A673 (cell line): ENCODE measurements around the gene GNLY. TPM values are rescaled to one million over a fixed set of nuclear protein-coding genes. Genes with fewer than 3 reads are reported as not detected.

ENCODE experiments used
- BruUV-seq: library from RNA; stranded (reverse); fragments of 400-500 nt; replicated peaks from 2 replicates; lab custom pipeline; 2021; lab: Mats Ljungman, UMichigan
- CTCF ChIA-PET: fragments of 300-600 bp; sonication (Branson Sonifier 250); formaldehyde crosslinking; loops from one replicate; lab custom pipeline; 2022; ENCODE audit warnings: antibody characterized with exemption; lab: Charles Lee
- POLR2A ChIA-PET: fragments of 300-600 bp; sonication (Branson Sonifier 250); formaldehyde crosslinking; loops from one replicate; lab custom pipeline; 2022; ENCODE audit warnings: antibody characterized with exemption; ENCODE audit not compliant: low non-redundant PET; lab: Charles Lee
- DNase-seq: peaks from one replicate; pipeline ENCODE4 v3.0.0-alpha.2; 2015; ENCODE audit warnings: low spot score
- H3K27ac ChIP-seq: fragments of 200-600 bp; sonication (generic); 2 replicates; pipeline ENCODE4 v1.5.1; 2016; ENCODE audit warnings: mixed run types, low read depth, mild to moderate bottlenecking, mixed read lengths, antibody characterized with exemption, low read length; ENCODE audit not compliant: poor library complexity, severe bottlenecking
- H3K27me3 ChIP-seq: fragments of 200-600 bp; sonication (generic); replicated peaks from 2 replicates; pipeline ENCODE4 v1.6.1; 2017; ENCODE audit warnings: mixed run types, low read depth, mild to moderate bottlenecking, mixed read lengths, antibody characterized with exemption, low read length; ENCODE audit not compliant: insufficient read depth, poor library complexity
- H3K36me3 ChIP-seq: fragments of 200-600 bp; sonication (generic); 2 replicates; pipeline ENCODE4 v1.6.1; 2016; ENCODE audit warnings: mixed run types, mild to moderate bottlenecking, mixed read lengths, antibody characterized with exemption, low read length; ENCODE audit not compliant: insufficient read depth, poor library complexity, severe bottlenecking
- H3K4me1 ChIP-seq: fragments of 200-600 bp; sonication (generic); 2 replicates; pipeline ENCODE4 v1.6.1; 2017; ENCODE audit warnings: mixed run types, mild to moderate bottlenecking, mixed read lengths, antibody characterized with exemption, low read length; ENCODE audit not compliant: insufficient read depth, poor library complexity, severe bottlenecking
- H3K4me3 ChIP-seq: fragments of 200-600 bp; sonication (generic); 2 replicates; pipeline ENCODE4 v1.5.1; 2016; ENCODE audit warnings: low read depth, mixed run types, mild to moderate bottlenecking, mixed read lengths, low read length; ENCODE audit not compliant: poor library complexity, severe bottlenecking
- H3K9me3 ChIP-seq: fragments of 200-600 bp; sonication (generic); 2 replicates; pipeline ENCODE4 v1.6.1; 2016; ENCODE audit warnings: mixed run types, low read depth, mild to moderate bottlenecking, mixed read lengths, antibody characterized with exemption, low read length; ENCODE audit not compliant: poor library complexity, severe bottlenecking
- CTCF ChIP-seq: fragments of 300-800, 200-600 bp; sonication (generic); conservative IDR thresholded peaks from 2 replicates; pipeline ENCODE4 v1.5.1; 2017; ENCODE audit warnings: low read depth, mild to moderate bottlenecking, antibody characterized with exemption, low read length, moderate library complexity, mixed read lengths
- EZH2 ChIP-seq: fragments of 200-600 bp; sonication (generic); IDR thresholded peaks from 2 replicates; pipeline ENCODE4 v1.6.1; 2017; ENCODE audit warnings: borderline replicate concordance, low read depth, mild to moderate bottlenecking, mixed read lengths, antibody characterized with exemption, low read length; ENCODE audit not compliant: poor library complexity, severe bottlenecking
- intact Hi-C: fragments of 100-400 bp; cut with micrococcal nuclease; formaldehyde crosslinking; loops from one replicate; pipeline ENCODE4 v1.10.0; 2022; ENCODE audit not compliant: unreplicated experiment
- total RNA-seq: library from RNA; stranded (reverse); gene quantifications from 2 replicates; pipeline ENCODE4 v1.2.3, GENCODE V29; 2021

The GNLY gene
- total RNA-seq, 1 experiment from 2014 or later = not detected

- H3K4me1 ChIP-seq = no peaks in the 10 kb centered on the region
- BruUV-seq = no TSS peak
- H3K4me3 ChIP-seq = no peak overlapping the region
- H3K9me3 ChIP-seq = no peaks in the 10 kb centered on the region
- H3K27me3 ChIP-seq = no peaks in the 10 kb centered on the region
- CTCF ChIA-PET = no interaction called here
- POLR2A ChIA-PET = no interaction called here
- intact Hi-C loops = no loop called here
- DNase-seq = no peak
- no peak overlapping the region for H3K27ac ChIP-seq
- TF ChIP-seq CTCF = no peak
- no peak for TF ChIP-seq EZH2
- H3K36me3 ChIP-seq = no peaks in the 10 kb centered on the region
These were observed 29.7 kb downstream of the GNLY start for GRCh38 chr2:85723707-85724360.

- Histone ChIP-seq H3K27me3 (no peaks in the 10 kb centered on the region), H3K36me3 (no peaks in the 10 kb centered on the region), H3K4me3 (no peak overlapping the region), H3K27ac (no peak overlapping the region), H3K4me1 (no peaks in the 10 kb centered on the region), H3K9me3 (no peaks in the 10 kb centered on the region)
- BruUV-seq = no TSS peak
- intact Hi-C loops = loop anchor here (5.0 kb wide), 1 partner anchor 353 kb away; no protein-coding TSS in a partner anchor
- POLR2A ChIA-PET = interaction anchor here (0.6 kb wide), 1 partner anchor 23 kb away, joined by 3 read pairs; no protein-coding TSS in a partner anchor
- no peak for TF ChIP-seq EZH2
- no peak for TF ChIP-seq CTCF
- DNase-seq = no peak
- CTCF ChIA-PET = interaction anchor here (1.6 kb wide), 1 partner anchor 89 kb away, joined by 4 read pairs; no protein-coding TSS in a partner anchor
These were observed 30.6 kb downstream of the GNLY start for GRCh38 chr2:85724731-85725181.

- POLR2A ChIA-PET = no interaction called here
- no peaks in the 10 kb centered on the region for H3K9me3 ChIP-seq
- no peaks in the 10 kb centered on the region for H3K36me3 ChIP-seq
- intact Hi-C loops = loop anchor here (5.0 kb wide), 1 partner anchor 352 kb away; no protein-coding TSS in a partner anchor
- no peak overlapping the region for H3K4me3 ChIP-seq
- no peaks in the 10 kb centered on the region for H3K4me1 ChIP-seq
- H3K27me3 ChIP-seq = no peaks in the 10 kb centered on the region
- no peak for DNase-seq
- TF ChIP-seq CTCF = no peak
- TF ChIP-seq EZH2 = no peak
- no peak overlapping the region for H3K27ac ChIP-seq
- no TSS peak for BruUV-seq
- CTCF ChIA-PET = interaction anchor here (1.6 kb wide), 1 partner anchor 89 kb away, joined by 4 read pairs; no protein-coding TSS in a partner anchor
These were observed 31.3 kb downstream of the GNLY start for GRCh38 chr2:85725451-85725850.
